Gastrocnemius medialis (tissue), 4 donors: ENCODE measurements around the gene ZNF264. TPM values are rescaled to one million over a fixed set of nuclear protein-coding genes. Genes with fewer than 3 reads are reported as not detected.

Experiments used
- ATAC-seq, 2 donors: fragments of 150-250 bp; one replicate each; pipeline ENCODE4 v1.9.1; 2016
- DNase-seq, 2 donors: peaks; one replicate each; pipeline ENCODE4 v3.0.0-alpha.2; 2019
- H3K27ac ChIP-seq, 4 donors: fragments of 200-600 bp; sonication (generic); 1 replicate in 1 of 4; 2 replicates in 3 of 4; pipeline ENCODE4 v1.5.1; 2016 to 2018; ENCODE audit warnings: mild to moderate bottlenecking in 2 of 4, moderate library complexity in 1 of 4
- H3K27me3 ChIP-seq, 3 donors: fragments of 200-600 bp; sonication (generic) in 2 of 3; 1 replicate in 1 of 3; 2 replicates in 2 of 3; pipeline versions ENCODE4 v1.5.1 to v1.6.0; 2016 to 2019; ENCODE audit warnings: mild to moderate bottlenecking in 1 of 3, moderate library complexity in 1 of 3
- H3K36me3 ChIP-seq, 2 donors: fragments of 200-600 bp; sonication (generic) in 1 of 2; one replicate each; pipeline ENCODE4 v1.5.1; 2017 to 2018
- H3K4me1 ChIP-seq, 2 donors: fragments of 200-600 bp; sonication (generic) in 1 of 2; one replicate each; pipeline ENCODE4 v1.5.1; 2016 to 2017; ENCODE audit warnings: mild to moderate bottlenecking in 2 of 2
- H3K4me3 ChIP-seq, 4 donors: fragments of 200-600 bp; sonication (generic) in 3 of 4; 1 replicate in 1 of 4; 2 replicates in 3 of 4; pipeline ENCODE4 v1.5.1; 2016 to 2019; ENCODE audit warnings: mild to moderate bottlenecking in 2 of 4
- H3K9me3 ChIP-seq, 3 donors: fragments of 200-600 bp; sonication (generic) in 2 of 3; 1 replicate in 1 of 3; 2 replicates in 2 of 3; pipeline ENCODE4 v1.5.1; 2016 to 2019
- POLR2A ChIP-seq, 2 donors: fragments of 450-650 bp; IDR thresholded peaks; one replicate each; pipeline ENCODE4 v1.6.1; 2017; ENCODE audit warnings: antibody characterized with exemption in 2 of 2, mild to moderate bottlenecking in 2 of 2, moderate library complexity in 2 of 2
- in situ Hi-C, 4 donors: fragments of 200-750 bp; cut with MboI; loops; one replicate each; pipeline versions ENCODE4 v1.15.0 to v1.8.0; 2017; ENCODE audit warnings: low sequenced_read_pairs in 4 of 4
- intact Hi-C: fragments of 100-400 bp; cut with DNase I; formaldehyde crosslinking; loops from one replicate; pipeline ENCODE4 v1.15.1; 2023; ENCODE audit warnings: low total_unique reads
- total RNA-seq, 4 donors: library from RNA; depleted of rRNA; stranded (reverse); fragments of >200 nt; gene quantifications; one replicate each; pipeline versions ENCODE4 v1.1.0 to v1.2.3, GENCODE V29; 2016
- TF ChIP-seq, protein P1 (sequence below), 5 experiments: fragments of 450-650 bp in 3 of 5; fragments of 200-600 bp in 2 of 5; sonication (generic) in 2 of 5; IDR thresholded peaks in 4 of 5; conservative IDR thresholded peaks in 1 of 5; 1 replicate in 4 of 5; 2 replicates in 1 of 5; pipeline ENCODE4 v1.5.1; 2016 to 2019; ENCODE audit warnings: antibody characterized with exemption in 5 of 5, mild to moderate bottlenecking in 3 of 5, moderate library complexity in 3 of 5

Gene ZNF264
- total RNA-seq, 4 donors from 2014 or later: 11.3 to 21.8 (median 16.9) TPM

DNA sequence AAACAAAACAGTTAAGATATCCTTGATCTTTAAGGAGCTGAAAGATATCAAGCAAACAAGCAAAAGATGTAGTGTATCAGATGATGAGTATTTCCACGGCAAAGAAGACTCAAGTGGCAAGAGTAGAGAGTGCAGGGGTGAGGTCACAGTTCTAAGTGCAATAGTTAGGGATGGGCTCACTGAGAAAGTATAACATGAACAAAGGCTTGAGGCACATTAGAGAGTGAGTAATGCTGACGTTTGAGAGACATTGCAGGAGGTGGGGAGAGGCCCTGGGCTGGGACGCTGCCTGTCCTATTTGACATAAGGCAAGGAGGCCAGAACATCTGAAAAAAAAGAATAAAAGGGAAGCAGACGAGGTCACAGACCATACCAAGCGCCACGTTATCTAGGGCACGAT is 25.5 kb upstream of the ZNF264 start:
- no peak for DNase-seq

DNA sequence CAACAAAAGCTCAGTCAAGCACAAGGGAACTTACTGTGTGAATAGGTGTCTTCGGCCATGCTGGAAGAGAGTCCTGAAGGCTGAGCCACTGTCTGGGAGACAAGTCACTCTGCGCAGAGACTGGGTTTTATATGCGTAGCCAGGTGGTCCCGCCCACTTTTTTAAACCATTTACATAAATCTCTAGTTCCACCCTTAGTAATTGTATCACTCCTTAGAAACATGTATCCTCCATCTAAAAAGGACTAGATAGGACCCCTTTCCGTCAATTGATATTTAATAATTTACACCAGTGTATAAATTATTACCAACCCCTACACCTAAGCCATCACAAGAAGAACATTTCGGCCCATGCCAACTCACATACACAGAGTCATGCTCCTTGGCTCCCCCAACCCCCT is 23.9 kb upstream of the ZNF264 start, which contains the start of gene DUXA:
TSS of gene DUXA (minus strand) at position 101 of the 400 bp plus-strand sequence. CDS start at position 59, 42 bp downstream.
- Histone ChIP-seq H3K4me1 (no peaks in the 10 kb centered on the region), H3K4me3 (no peak within 1 kb of the TSS), H3K9me3 (no peaks in the 10 kb centered on the region), H3K27me3 (peaks cover 0 to 2% (median 0%) of the 10 kb centered on the region in 3 donors), H3K27ac (no peak within 1 kb of the TSS), H3K36me3 (no peaks in the 10 kb centered on the region)
- TF ChIP-seq, protein P1, sequence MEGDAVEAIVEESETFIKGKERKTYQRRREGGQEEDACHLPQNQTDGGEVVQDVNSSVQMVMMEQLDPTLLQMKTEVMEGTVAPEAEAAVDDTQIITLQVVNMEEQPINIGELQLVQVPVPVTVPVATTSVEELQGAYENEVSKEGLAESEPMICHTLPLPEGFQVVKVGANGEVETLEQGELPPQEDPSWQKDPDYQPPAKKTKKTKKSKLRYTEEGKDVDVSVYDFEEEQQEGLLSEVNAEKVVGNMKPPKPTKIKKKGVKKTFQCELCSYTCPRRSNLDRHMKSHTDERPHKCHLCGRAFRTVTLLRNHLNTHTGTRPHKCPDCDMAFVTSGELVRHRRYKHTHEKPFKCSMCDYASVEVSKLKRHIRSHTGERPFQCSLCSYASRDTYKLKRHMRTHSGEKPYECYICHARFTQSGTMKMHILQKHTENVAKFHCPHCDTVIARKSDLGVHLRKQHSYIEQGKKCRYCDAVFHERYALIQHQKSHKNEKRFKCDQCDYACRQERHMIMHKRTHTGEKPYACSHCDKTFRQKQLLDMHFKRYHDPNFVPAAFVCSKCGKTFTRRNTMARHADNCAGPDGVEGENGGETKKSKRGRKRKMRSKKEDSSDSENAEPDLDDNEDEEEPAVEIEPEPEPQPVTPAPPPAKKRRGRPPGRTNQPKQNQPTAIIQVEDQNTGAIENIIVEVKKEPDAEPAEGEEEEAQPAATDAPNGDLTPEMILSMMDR (IDR thresholded peaks at IDR 0.05 in 4 of 5, conservative IDR thresholded peaks at IDR 0.05 in 1 of 5): no peak
- TF ChIP-seq POLR2A (IDR thresholded peaks at IDR 0.05): no peak
- in situ Hi-C loops: no loop called here
- intact Hi-C loops: no loop called here
- DNase-seq (no peak), ATAC-seq (no peak)

More for the DNA sequence above, 25.5 kb upstream of the ZNF264 start:
- TF ChIP-seq, protein P1 (IDR thresholded peaks at IDR 0.05 in 4 of 5, conservative IDR thresholded peaks at IDR 0.05 in 1 of 5): no peak
- no peak for TF ChIP-seq POLR2A (IDR thresholded peaks at IDR 0.05)
- no peak for ATAC-seq
- no peak overlapping the region for H3K27ac ChIP-seq
- no peaks in the 10 kb centered on the region for H3K9me3 ChIP-seq
- in situ Hi-C loops: no loop called here
- H3K4me1 ChIP-seq: no peaks in the 10 kb centered on the region
- no peaks in the 10 kb centered on the region for H3K36me3 ChIP-seq
- no peaks in the 10 kb centered on the region for H3K27me3 ChIP-seq
- intact Hi-C loops: no loop called here
- H3K4me3 ChIP-seq: no peak overlapping the region

DNA sequence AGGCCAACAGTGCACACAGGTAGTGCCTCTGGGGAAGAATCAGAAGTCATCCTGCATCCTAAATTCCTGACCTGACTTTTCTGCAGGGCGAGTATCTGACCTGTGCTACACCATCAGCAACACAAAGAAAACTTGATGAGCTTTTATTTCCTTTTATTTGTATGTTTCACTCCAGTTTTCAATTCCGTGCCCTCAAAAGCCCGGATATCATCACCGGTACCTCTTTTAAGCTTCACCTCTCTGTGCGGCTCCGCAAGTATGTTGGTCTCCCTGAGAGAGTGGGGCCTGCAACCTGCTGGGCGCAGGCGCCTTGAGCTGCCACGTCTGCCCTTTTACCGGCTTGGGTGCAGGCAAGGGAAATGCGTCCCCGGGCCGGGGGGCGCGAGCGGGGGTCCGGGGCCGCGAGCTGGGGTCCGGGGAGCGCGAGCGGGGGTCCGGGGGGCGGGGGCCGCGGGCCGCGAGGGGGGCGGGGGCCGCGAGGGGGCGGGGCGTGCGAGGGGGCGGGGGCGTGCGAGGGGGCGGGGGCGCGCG is 19.7 kb upstream of the ZNF264 start:
- H3K4me3 ChIP-seq: peak overlapping the region in 3 of 4 donors; percentile 33 to 40 (median 39)
- TF ChIP-seq, protein P1 (IDR thresholded peaks at IDR 0.05 in 4 of 5, conservative IDR thresholded peaks at IDR 0.05 in 1 of 5): no peak
- no peak for TF ChIP-seq POLR2A (IDR thresholded peaks at IDR 0.05)
- intact Hi-C loops: no loop called here
- in situ Hi-C loops: no loop called here
- no peak for DNase-seq
- H3K4me1 ChIP-seq: no peaks in the 10 kb centered on the region
- H3K27ac ChIP-seq: peak overlapping the region in 2 of 4 donors; percentile 27 to 47
- ATAC-seq: no peak
- no peaks in the 10 kb centered on the region for H3K9me3 ChIP-seq
- peaks cover 0 to 24% (median 3%) of the 10 kb centered on the region in 3 donors for H3K27me3 ChIP-seq
- H3K36me3 ChIP-seq: no peaks in the 10 kb centered on the region

DNA sequence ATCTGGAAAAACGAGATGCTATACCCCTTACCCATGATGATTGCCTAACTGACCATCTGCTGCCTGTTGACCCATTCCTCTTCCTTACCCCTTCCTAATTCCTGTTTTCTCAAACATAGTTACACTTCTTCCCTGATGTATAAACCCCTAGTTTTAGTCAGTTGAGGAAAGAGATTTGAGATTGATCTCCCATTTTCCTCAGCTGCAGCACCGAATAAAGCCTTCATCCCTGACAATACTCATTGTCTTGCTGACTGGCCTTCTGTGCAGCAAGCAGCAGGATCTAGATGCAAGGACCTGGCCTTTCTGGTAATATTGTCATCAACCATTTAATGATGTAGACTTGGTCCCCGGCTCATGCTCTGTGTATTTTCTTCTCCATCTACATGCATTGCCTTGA is 999 bp upstream of the ZNF264 start:
- TF ChIP-seq, protein P1 (IDR thresholded peaks at IDR 0.05 in 4 of 5, conservative IDR thresholded peaks at IDR 0.05 in 1 of 5): no peak
- TF ChIP-seq POLR2A (IDR thresholded peaks at IDR 0.05): no peak
- intact Hi-C loops (loop anchor here (2.0 to 5.0 kb wide), 3 partner anchors 50 to 172 kb away; partner anchors contain the start of genes TRAPPC2B, ZNF460, ZNF547 and ZNF805), in situ Hi-C loops (no loop called here)
- Histone ChIP-seq H3K9me3 (no peaks in the 10 kb centered on the region), H3K4me3 (peak overlapping the region in 1 of 4 donors; percentile 96), H3K36me3 (peaks cover 0 to 20% of the 10 kb centered on the region in 2 donors), H3K27me3 (peaks cover 0 to 13% (median 0%) of the 10 kb centered on the region in 3 donors), H3K4me1 (peaks cover 19 to 25% of the 10 kb centered on the region in 2 donors), H3K27ac (no peak overlapping the region)
- ATAC-seq (no peak), DNase-seq (no peak)
